MM.1S (cell line): ENCODE measurements around the gene AGO1.

Source experiments
- DNase-seq: peaks from one replicate; pipeline ENCODE4 v3.0.0-alpha.2; 2015
- H2AFZ ChIP-seq: fragments of 300-600 bp; sonication (generic); 2 replicates; pipeline ENCODE4 v1.6.0; 2016; ENCODE audit warnings: antibody characterized with exemption, low read length
- H3F3A ChIP-seq: fragments of 300-600 bp; sonication (generic); 2 replicates; pipeline ENCODE4 v1.6.1; 2016; ENCODE audit warnings: mild to moderate bottlenecking, antibody characterized with exemption, low read length, moderate library complexity, mixed read lengths; ENCODE audit not compliant: insufficient read depth
- H3K27ac ChIP-seq: fragments of 300-600 bp; sonication (generic); 2 replicates; pipeline ENCODE4 v1.5.1; 2016; ENCODE audit warnings: mild to moderate bottlenecking, low read length
- H3K27me3 ChIP-seq: fragments of 300-600 bp; sonication (generic); replicated peaks from 2 replicates; pipeline ENCODE4 v1.6.0; 2016; ENCODE audit warnings: low read length; ENCODE audit not compliant: insufficient read depth
- H3K36me3 ChIP-seq: fragments of 300-600 bp; sonication (generic); replicated peaks from 2 replicates; pipeline ENCODE4 v1.6.1; 2016; ENCODE audit warnings: mild to moderate bottlenecking, low read length, mixed read lengths; ENCODE audit not compliant: insufficient read depth
- H3K4me1 ChIP-seq: fragments of 300-600 bp; sonication (generic); 2 replicates; pipeline ENCODE4 v1.6.1; 2016; ENCODE audit warnings: low read length, mixed read lengths
- H3K4me2 ChIP-seq: fragments of 300-600 bp; sonication (generic); 2 replicates; pipeline ENCODE4 v1.6.0; 2016; ENCODE audit warnings: low read depth, low read length
- H3K4me3 ChIP-seq: fragments of 300-600 bp; sonication (generic); 2 replicates; pipeline ENCODE4 v1.5.1; 2016; ENCODE audit warnings: low read length, mixed read lengths
- H3K79me2 ChIP-seq: fragments of 300-600 bp; sonication (generic); 2 replicates; pipeline ENCODE4 v1.6.1; 2016; ENCODE audit warnings: mixed run types, low read length, mixed read lengths
- H3K9ac ChIP-seq: fragments of 300-600 bp; sonication (generic); 2 replicates; pipeline ENCODE4 v1.6.1; 2016; ENCODE audit warnings: low read length, mixed read lengths
- H3K9me2 ChIP-seq: fragments of 300-600 bp; sonication (generic); replicated peaks from 2 replicates; pipeline ENCODE4 v1.6.1; 2016; ENCODE audit warnings: mild to moderate bottlenecking, low read length, mixed read lengths; ENCODE audit not compliant: insufficient read depth
- H3K9me3 ChIP-seq: fragments of 300-600 bp; sonication (generic); replicated peaks from 2 replicates; pipeline ENCODE4 v1.6.1; 2016; ENCODE audit warnings: mild to moderate bottlenecking, low read length, mixed read lengths; ENCODE audit not compliant: insufficient read depth
- H4K20me1 ChIP-seq: fragments of 300-600 bp; sonication (generic); 2 replicates; pipeline ENCODE4 v1.6.1; 2016; ENCODE audit warnings: mild to moderate bottlenecking, low read length, moderate library complexity, mixed read lengths; ENCODE audit not compliant: insufficient read depth
- EZH2 ChIP-seq: fragments of 300-600 bp; sonication (generic); optimal IDR thresholded peaks from 2 replicates; pipeline ENCODE3; 2017; ENCODE audit warnings: low read depth, mild to moderate bottlenecking, antibody characterized with exemption, low read length, mixed read lengths
- EZH2phosphoT487 ChIP-seq: fragments of 300-600 bp; sonication (generic); IDR thresholded peaks from 2 replicates; pipeline ENCODE4 v1.6.1; 2018; ENCODE audit warnings: antibody characterized with exemption, low read length
- TF ChIP-seq, protein P1 (sequence below): fragments of 300-600 bp; sonication (generic); IDR thresholded peaks from 2 replicates; pipeline ENCODE4 v1.5.1; 2016; ENCODE audit warnings: antibody characterized with exemption, low read length, mixed read lengths

The AGO1 gene

DNA sequence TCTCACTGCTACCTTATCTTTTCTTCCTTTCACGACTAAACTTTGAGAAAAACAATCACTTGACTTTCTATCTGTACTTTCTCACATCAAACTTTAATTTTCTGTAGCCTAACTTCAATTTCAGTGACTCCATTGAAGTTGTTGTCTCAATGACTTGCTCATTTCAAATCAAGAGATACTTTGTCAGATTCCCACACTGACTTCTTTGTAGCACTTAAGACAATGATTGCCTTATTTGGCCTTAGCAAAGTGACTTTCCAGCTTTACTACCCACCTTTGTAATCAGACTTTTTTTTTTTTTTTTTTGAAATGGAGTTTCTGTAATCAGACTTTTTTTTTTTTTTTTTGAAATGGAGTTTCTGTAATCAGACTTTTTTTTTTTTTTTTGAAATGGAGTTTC is 38.2 kb upstream of the AGO1 start:
- Histone ChIP-seq H3K9me3 (no peaks in the 10 kb centered on the region), H3K4me3 (no peak overlapping the region), H3F3A (no peaks in the 10 kb centered on the region), H4K20me1 (no peaks in the 10 kb centered on the region), H3K4me2 (no peak overlapping the region), H2AFZ (no peak overlapping the region), H3K36me3 (no peaks in the 10 kb centered on the region), H3K9me2 (no peaks in the 10 kb centered on the region), H3K9ac (no peak overlapping the region), H3K4me1 (no peaks in the 10 kb centered on the region), H3K27ac (no peak overlapping the region), H3K27me3 (no peaks in the 10 kb centered on the region), H3K79me2 (no peaks in the 10 kb centered on the region)
- no peak for DNase-seq
- TF ChIP-seq EZH2phosphoT487 (no peak), EZH2 (no peak)
- TF ChIP-seq, protein P1, sequence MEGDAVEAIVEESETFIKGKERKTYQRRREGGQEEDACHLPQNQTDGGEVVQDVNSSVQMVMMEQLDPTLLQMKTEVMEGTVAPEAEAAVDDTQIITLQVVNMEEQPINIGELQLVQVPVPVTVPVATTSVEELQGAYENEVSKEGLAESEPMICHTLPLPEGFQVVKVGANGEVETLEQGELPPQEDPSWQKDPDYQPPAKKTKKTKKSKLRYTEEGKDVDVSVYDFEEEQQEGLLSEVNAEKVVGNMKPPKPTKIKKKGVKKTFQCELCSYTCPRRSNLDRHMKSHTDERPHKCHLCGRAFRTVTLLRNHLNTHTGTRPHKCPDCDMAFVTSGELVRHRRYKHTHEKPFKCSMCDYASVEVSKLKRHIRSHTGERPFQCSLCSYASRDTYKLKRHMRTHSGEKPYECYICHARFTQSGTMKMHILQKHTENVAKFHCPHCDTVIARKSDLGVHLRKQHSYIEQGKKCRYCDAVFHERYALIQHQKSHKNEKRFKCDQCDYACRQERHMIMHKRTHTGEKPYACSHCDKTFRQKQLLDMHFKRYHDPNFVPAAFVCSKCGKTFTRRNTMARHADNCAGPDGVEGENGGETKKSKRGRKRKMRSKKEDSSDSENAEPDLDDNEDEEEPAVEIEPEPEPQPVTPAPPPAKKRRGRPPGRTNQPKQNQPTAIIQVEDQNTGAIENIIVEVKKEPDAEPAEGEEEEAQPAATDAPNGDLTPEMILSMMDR: no peak

DNA sequence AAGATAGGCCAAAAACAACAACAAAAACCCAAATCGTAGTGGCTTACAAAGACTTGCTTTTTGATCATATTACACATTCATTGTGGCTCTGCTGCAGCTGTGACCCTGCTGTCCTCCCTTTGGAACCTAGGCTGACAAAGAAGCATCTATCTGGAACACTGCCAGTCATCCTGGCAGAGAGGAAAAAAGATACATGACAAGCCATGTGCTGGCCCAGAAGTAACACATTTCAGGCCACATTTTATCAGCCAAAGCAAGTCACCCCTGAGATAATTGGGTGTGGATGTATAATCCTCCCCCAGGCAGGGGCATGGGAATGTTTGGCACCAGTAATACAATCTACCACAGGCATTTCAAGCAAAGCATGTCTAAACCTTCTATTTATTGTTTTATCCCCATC is 37.2 kb upstream of the AGO1 start:
- no peaks in the 10 kb centered on the region for H3F3A ChIP-seq
- no peak overlapping the region for H3K27ac ChIP-seq
- H3K27me3 ChIP-seq: no peaks in the 10 kb centered on the region
- no peaks in the 10 kb centered on the region for H3K9me3 ChIP-seq
- no peaks in the 10 kb centered on the region for H3K9me2 ChIP-seq
- no peak overlapping the region for H3K4me3 ChIP-seq
- DNase-seq: no peak
- no peak overlapping the region for H3K9ac ChIP-seq
- H3K4me2 ChIP-seq: no peak overlapping the region
- TF ChIP-seq EZH2phosphoT487 (no peak), EZH2 (no peak)
- TF ChIP-seq, protein P1: no peak
- H2AFZ ChIP-seq: no peak overlapping the region
- H3K36me3 ChIP-seq: no peaks in the 10 kb centered on the region
- no peaks in the 10 kb centered on the region for H4K20me1 ChIP-seq
- H3K4me1 ChIP-seq: no peaks in the 10 kb centered on the region
- H3K79me2 ChIP-seq: no peaks in the 10 kb centered on the region

DNA sequence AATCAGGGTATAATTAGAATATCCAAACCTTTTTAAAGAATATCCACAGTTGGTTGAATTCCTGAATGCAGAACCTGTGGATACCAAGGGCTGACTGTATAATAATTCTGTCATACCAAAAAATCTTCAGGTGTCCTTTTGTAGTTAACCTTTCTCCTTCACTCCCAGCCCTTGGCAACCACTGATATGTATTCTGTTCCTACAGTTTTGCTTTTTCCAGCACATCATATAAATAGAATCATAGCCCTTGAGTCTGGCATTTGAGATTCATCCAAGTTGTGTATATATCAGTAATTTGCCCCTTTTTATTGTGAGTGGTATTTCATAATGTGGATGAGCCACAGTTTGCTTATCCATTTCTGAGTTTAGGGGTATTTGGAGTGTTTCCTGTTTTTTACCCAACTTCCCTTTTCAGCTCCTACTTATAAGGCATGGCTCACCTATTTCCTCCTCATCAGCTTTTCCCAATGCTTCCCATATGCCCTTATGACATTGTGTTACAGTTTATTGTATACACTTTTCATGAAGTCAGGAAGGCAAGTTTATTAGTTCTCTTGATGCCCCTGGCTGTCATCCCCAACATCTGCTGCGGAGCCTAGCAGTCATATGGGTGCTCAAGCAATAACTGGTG is 35.0 kb upstream of the AGO1 start:
- Histone ChIP-seq H3F3A (no peaks in the 10 kb centered on the region), H3K9me2 (no peaks in the 10 kb centered on the region), H3K4me2 (no peak overlapping the region), H3K4me3 (no peak overlapping the region), H4K20me1 (no peaks in the 10 kb centered on the region), H3K4me1 (no peaks in the 10 kb centered on the region), H3K79me2 (no peaks in the 10 kb centered on the region), H3K9ac (no peak overlapping the region), H3K36me3 (no peaks in the 10 kb centered on the region), H3K27me3 (no peaks in the 10 kb centered on the region), H2AFZ (no peak overlapping the region), H3K9me3 (no peaks in the 10 kb centered on the region), H3K27ac (no peak overlapping the region)
- no peak for DNase-seq
- TF ChIP-seq, protein P1: no peak
- TF ChIP-seq EZH2phosphoT487: no peak
- TF ChIP-seq EZH2: no peak
